SK-N-DZ (cell line): ENCODE measurements around the gene AMBRA1. TPM values are rescaled to one million over a fixed set of nuclear protein-coding genes. Genes with fewer than 3 reads are reported as not detected.

ENCODE experiments used
- DNase-seq: peaks from one replicate; pipeline ENCODE4 v3.0.0-alpha.2; 2015; ENCODE audit warnings: low spot score
- polyA plus RNA-seq, 2 experiments: library from polyadenylated mRNA; depleted of rRNA; stranded (reverse); fragments of >200 nt; gene quantifications; 2 replicates each; pipeline ENCODE4 v1.2.3, GENCODE V29; 2014

AMBRA1 gene, protein sequence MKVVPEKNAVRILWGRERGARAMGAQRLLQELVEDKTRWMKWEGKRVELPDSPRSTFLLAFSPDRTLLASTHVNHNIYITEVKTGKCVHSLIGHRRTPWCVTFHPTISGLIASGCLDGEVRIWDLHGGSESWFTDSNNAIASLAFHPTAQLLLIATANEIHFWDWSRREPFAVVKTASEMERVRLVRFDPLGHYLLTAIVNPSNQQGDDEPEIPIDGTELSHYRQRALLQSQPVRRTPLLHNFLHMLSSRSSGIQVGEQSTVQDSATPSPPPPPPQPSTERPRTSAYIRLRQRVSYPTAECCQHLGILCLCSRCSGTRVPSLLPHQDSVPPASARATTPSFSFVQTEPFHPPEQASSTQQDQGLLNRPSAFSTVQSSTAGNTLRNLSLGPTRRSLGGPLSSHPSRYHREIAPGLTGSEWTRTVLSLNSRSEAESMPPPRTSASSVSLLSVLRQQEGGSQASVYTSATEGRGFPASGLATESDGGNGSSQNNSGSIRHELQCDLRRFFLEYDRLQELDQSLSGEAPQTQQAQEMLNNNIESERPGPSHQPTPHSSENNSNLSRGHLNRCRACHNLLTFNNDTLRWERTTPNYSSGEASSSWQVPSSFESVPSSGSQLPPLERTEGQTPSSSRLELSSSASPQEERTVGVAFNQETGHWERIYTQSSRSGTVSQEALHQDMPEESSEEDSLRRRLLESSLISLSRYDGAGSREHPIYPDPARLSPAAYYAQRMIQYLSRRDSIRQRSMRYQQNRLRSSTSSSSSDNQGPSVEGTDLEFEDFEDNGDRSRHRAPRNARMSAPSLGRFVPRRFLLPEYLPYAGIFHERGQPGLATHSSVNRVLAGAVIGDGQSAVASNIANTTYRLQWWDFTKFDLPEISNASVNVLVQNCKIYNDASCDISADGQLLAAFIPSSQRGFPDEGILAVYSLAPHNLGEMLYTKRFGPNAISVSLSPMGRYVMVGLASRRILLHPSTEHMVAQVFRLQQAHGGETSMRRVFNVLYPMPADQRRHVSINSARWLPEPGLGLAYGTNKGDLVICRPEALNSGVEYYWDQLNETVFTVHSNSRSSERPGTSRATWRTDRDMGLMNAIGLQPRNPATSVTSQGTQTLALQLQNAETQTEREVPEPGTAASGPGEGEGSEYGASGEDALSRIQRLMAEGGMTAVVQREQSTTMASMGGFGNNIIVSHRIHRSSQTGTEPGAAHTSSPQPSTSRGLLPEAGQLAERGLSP (N-terminal part only)
- polyA plus RNA-seq (2014; cell fraction: cytosol; rRNA removed): 18.9 and 20.4 TPM in 2 replicates
- polyA plus RNA-seq (2014; cell fraction: nucleus; rRNA removed): 8.0 and 13.1 TPM in 2 replicates

GRCh38 chr11:46593550-46594373, at the start of gene AMBRA1:
Gene AMBRA1 (minus strand): TSS chr11:46594023. CDS start chr11:46548380, 45,643 bp downstream.
- DNase-seq: peak; percentile 91

DNA sequence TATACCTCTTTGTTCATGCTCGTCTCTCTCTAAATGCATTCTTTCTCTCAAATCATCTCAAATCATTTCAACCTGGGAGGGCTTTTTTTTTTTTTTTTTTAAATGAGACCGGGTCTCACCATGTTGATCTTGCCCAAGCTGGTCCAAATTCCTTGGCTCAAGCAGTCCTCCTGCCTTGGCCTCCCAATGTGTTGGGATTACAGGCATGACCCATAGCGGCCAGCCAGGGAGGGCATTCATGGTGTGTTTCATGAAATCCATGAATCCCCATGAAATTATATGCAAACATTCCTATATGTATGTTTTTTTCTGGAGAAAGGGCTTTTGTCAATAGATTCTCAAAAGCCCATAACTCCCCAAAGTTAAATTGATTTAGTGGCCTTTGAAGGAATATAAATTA, 49.7 kb upstream of the AMBRA1 start:
- no peak for DNase-seq

- no peak for DNase-seq
These were observed 49.0 kb upstream of the AMBRA1 start for GRCh38 chr11:46642627-46643335.

DNA sequence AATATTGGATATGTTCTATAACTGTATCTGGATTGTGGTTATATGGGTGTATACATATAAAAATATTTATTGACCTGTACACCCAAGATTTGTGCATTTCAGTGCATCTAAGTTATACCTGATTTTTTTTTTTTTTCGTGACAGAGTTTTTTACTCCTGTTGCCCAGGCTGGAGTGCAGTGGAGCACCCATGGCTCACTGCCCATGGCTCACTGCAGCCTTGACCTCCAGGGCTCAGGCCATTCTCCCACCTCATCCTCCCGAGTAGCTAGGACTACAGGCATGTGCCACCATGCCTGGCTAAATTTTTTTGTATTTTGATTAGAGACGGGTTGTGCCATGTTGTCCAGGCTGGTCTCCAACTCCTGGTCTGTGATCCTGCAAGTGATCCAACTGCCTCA, 47.8 kb upstream of the AMBRA1 start:
- DNase-seq: no peak

- no peak for DNase-seq
These were observed 46.4 kb upstream of the AMBRA1 start for GRCh38 chr11:46640036-46640788.

- DNase-seq: no peak
These were observed 45.5 kb upstream of the AMBRA1 start for GRCh38 chr11:46639197-46639839.

DNA sequence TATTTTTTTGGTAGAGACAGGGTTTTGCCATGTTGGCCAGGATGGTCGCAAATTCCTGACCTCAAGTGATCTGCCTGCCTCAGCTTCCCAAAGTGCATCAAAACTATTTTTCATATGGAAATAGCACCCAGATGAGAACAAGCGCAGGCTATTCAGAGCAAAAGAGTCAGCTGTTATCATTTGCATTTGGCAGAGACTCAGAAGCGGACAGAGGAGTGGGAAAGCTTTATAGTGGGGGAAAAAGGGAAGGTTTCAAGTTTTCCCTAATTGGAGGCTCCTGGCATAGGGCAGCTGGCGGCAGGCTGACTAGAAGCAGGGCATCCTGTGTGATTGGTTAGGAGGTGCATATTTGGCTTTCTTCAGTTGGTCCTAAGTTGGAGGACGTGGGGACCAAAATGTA, 43.7 kb upstream of the AMBRA1 start:
- no peak for DNase-seq

DNA sequence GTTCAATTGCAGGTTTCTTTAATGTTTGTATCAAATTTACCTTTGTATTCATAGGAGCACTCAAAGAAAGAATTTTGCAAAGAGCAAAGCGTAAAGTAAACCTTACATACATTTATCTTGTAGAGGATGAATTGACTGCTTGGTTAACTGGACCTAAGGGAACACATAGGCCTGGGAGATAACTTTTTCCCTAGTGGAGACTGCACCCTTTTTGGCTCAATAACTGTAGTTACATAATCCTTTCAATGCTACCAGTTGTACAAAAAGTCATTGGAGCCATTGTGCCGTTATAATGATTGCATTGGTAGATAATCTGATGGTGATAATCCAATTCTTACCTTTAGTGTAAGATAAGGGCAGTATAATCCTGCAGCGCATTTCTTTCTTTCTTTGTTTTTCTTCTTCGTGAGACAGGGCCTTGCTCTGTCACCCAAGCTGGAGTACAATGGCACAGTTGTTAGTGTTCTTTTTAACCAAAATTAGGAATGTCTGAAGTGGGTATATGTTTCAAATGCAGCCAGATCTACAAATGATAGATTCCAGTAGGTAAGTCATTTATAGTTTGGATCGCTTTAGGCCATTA, 41.8 kb upstream of the AMBRA1 start:
- no peak for DNase-seq

GRCh38 chr11:46633291-46634217, 39.7 kb upstream of the AMBRA1 start:
- DNase-seq: no peak

DNA sequence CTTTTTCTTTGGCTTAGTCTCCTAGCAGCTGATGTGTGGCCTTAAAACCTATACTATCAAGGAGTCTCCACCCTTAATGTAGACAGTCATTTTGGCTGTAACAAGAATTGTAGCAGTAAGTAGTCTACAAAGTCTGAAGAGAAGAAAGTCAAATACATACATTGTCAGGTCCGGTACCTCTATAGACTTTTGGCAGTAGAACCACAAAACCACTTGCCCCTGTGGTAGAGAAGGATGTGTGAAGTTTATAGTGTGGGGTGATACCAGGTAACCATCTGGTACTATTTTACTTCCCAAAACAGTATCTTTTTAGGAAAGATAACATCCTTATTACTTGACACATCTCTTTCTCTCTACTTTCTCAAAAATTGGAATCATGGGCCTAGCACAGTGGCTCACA, 38.7 kb upstream of the AMBRA1 start:
- DNase-seq: no peak

DNA sequence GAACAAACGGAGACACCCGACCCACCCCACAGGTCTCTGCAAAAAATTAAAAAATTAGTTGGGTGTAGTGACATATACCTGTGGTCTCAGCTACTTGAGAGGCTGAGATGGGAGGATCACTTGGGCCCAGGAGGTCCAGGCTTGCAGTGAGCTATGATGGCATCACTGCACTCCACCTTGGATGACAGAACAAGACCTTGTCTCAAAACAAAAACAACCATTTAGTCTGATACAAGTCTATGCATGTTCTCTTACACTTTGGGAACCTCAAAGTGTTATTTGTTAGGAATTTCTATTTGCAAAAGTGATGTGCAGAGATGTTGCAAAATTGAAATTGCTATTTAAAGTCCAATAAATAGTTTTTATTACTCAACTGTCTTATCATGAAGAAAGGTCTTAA, 37.9 kb upstream of the AMBRA1 start:
- no peak for DNase-seq

- no peak for DNase-seq
These were observed 36.4 kb upstream of the AMBRA1 start for GRCh38 chr11:46630237-46630636.

DNA sequence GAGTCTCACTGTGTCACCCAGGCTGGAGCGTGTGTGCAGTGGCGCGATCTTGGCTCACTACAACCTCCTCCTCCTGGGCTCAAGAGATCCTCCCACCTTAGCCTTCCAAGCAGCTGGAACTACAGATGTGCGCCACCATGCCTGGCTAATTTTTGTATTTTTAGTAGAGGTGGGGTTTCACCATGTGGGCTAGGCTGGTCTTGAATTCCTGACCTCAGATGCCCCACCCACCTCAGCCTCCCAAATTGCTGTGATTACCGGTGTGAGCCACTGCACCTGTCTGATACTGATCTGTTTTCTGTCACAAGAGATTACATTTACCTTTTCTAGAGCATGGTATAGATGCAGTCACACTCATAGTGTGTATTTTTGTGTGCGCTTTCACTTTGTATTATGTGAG, 35.1 kb upstream of the AMBRA1 start:
- no peak for DNase-seq

- no peak for DNase-seq
These were observed 31.6 kb upstream of the AMBRA1 start for GRCh38 chr11:46625406-46625805.

- no peak for DNase-seq
These were observed 25.0 kb upstream of the AMBRA1 start for GRCh38 chr11:46618837-46619236.

DNA sequence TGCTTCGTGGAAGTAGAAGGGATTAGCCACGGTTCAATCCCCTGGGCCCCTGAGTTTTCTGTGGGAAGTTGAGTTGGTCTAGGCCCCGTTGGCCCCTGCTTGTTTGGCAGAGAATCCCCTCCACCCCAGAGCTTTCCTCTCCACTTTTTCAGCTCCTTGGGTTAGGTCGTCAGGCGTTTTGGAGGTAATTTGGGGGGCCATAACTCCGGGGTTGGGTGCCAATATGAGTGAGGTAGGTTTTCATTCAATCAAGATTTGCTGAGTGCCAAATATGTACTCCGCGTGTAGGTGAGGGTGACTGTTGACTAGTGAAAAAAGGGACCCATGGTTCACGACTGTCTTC, 24.1 kb upstream of the AMBRA1 start:
- DNase-seq: no peak

DNA sequence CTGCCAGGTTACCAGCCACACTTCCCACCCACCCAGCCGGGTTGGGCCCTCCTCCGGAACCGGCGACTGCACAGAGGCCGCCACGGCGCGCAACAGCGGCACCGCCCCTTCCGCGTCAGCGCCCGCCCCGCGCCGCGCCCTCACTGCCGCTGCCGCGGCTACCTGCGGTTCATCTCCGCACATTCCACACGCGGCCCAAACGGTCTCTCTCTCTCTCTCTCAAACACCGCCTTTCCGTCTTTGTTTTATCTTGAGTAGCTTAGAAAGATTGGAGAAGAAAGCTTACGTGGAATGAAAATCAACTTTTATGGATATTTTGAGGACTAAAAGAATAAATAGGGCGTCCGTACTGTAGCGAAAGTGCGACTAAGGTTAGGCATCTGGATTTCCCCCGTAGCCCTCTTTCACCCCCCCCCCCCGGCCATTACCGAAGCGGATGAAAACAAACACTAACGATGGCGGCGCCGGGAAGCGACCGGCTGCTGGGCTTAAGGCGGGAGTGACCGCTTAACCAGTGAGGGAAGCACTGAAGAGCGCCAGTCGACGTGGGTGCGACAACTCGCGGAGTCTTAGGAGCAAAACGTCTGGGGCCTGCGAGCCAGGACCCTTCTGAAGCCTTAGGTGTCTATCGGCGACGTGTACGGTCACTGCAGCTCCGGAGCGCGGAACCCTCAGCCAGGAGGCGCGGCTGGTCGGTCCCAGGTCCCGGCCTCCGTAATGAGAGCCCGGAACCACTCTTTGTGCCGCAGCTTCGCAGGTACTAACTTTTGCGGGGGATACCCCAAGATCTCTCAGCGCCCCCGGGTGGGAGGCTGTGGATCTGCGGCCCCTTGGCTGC, 23.5 kb upstream of the AMBRA1 start, which contains the start of the genes ATG13 and HARBI1:
Gene ATG13, plus strand, starts transcription at position 420 of the 838 bp plus-strand sequence. CDS start 26,739 bp downstream, outside the sequence.
Gene HARBI1, minus strand, starts transcription at position 94 of the 838 bp plus-strand sequence. CDS start 990 bp downstream, outside the sequence.
- peak; percentile 89 for DNase-seq
